ENCODE results near the gene RFTN1. TPM values are rescaled to one million over a fixed set of nuclear protein-coding genes. Genes with fewer than 3 reads are reported as not detected.

Gene RFTN1
- total RNA-seq, 2 experiments from 2014 or later = 95.9 to 109 TPM

DNA sequence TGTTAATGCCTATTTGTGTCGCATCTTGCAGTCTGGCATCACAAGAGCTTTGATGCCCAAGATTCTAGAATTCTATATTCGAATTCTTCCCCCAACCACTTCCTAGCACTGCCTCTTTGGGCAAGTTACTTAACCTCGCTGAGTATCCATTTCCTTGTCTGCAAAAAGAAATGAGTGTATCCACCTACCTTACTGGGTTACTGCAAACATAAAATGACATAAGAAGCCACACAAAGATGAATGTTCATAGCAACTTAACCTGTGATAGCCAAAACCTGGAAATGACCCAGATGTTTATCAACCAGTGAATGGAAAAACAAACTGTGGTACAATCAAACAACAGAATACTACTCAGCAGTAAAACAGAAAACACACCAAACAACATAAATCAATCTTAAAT lies 24.9 kb downstream of the RFTN1 start:
- H3K36me3 Mint-ChIP-seq (ENCODE audit: low read depth) = peaks cover 57% of the 10 kb centered on the region
- peak overlapping the region; percentile 57 for H3K27ac Mint-ChIP-seq
- peaks cover 46% of the 10 kb centered on the region for H3K4me1 Mint-ChIP-seq (ENCODE audit: low read depth)
- no peaks in the 10 kb centered on the region for H3K27me3 Mint-ChIP-seq (ENCODE audit: low read depth)
- CTCF ChIA-PET = no interaction called here
- H3K9me3 Mint-ChIP-seq = no peaks in the 10 kb centered on the region
- no peak overlapping the region for H3K4me3 Mint-ChIP-seq
- intact Hi-C loops (cut with micrococcal nuclease) = no loop called here
- no peak for DNase-seq

DNA sequence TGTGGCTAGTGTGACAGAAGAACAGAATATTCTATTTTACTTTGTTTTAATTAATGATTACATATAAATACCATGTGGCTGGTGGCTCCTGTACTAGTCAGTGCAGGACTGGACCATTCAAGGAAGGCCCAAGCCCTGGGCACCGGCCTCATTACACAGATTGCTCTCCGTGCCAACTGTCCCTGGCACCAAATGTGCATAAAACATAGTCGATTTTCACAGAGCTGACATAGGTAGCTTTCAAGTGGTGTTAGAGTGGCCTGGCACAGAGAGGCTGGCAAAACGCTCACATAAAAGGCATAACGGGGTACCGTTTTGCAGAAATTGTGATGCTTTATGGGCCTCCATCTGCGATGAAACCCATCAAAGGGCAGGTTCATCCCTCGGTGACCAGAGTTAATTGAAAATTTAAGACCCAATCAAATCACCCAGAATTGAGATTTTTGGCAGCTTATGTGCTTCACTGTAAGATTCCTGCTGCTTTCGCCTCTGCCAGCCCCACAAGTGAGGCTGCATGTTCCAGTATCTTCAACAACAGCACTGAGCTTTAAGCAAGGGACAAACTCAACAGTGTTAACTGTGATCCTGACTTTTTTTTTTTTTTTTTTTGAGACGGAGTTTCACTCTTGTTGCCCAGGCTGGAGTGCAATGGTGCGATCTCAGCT lies 25.9 kb downstream of the RFTN1 start:
- no peaks in the 10 kb centered on the region for H3K9me3 Mint-ChIP-seq
- no peak overlapping the region for H3K27ac Mint-ChIP-seq
- no peaks in the 10 kb centered on the region for H3K27me3 Mint-ChIP-seq (ENCODE audit: low read depth)
- no peak for DNase-seq
- CTCF ChIA-PET = no interaction called here
- H3K4me1 Mint-ChIP-seq (ENCODE audit: low read depth) = peaks cover 55% of the 10 kb centered on the region
- peaks cover 55% of the 10 kb centered on the region for H3K36me3 Mint-ChIP-seq (ENCODE audit: low read depth)
- intact Hi-C loops (cut with micrococcal nuclease) = no loop called here
- no peak overlapping the region for H3K4me3 Mint-ChIP-seq

DNA sequence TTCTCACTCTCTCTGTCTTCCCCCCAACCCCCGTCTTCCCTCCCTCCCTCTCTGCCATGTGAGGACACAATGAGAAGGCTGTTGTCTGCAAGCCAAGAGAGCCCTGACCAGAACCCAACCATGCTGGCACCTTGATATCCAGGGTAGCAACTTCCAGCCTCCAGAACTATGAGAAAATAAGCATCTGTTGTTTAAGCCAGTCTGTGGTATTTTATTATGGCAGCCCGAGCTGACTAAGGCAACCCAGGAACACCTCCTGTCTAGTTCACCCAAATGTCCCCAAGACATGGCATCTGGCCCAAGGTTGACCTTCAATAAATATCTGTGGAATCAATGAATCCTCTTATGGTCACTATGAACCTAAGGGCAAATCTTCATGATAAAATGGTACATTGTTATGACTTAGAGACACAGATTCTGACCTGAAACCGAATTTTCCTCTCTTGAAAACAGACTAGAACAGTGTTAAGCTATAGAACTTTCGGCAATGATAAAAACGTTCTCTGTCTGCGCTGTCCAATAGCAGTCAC lies 26.5 kb downstream of the RFTN1 start:
- DNase-seq = no peak
- intact Hi-C loops (cut with micrococcal nuclease) = no loop called here
- Mint-ChIP-seq H3K4me1 (ENCODE audit: low read depth) (peaks cover 62% of the 10 kb centered on the region), H3K36me3 (ENCODE audit: low read depth) (peaks cover 49% of the 10 kb centered on the region), H3K27ac (no peak overlapping the region), H3K4me3 (no peak overlapping the region), H3K9me3 (no peaks in the 10 kb centered on the region), H3K27me3 (ENCODE audit: low read depth) (no peaks in the 10 kb centered on the region)
- CTCF ChIA-PET = no interaction called here

DNA sequence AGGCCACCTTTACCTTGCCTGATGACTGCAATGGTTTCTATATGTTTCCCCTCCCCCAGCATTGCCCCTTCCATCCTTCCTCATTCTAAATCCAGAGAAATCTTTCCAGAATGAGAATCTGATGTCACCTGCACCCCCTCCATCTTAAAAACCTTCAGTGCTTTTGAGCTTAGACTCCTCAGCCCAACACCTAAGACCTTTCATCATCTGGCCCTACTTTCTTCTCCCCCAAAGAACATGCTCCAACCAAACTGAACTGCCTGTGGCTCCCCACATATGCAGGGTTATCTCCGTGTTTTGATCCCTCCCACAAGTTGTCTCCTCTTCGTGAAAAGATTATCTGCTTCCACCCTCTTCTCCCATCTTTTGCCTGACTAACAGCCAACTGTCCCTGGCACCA lies 27.3 kb downstream of the RFTN1 start:
- Mint-ChIP-seq H3K27ac (peak overlapping the region; percentile 54), H3K9me3 (no peaks in the 10 kb centered on the region), H3K36me3 (ENCODE audit: low read depth) (peaks cover 43% of the 10 kb centered on the region), H3K4me3 (no peak overlapping the region), H3K27me3 (ENCODE audit: low read depth) (no peaks in the 10 kb centered on the region), H3K4me1 (ENCODE audit: low read depth) (peaks cover 68% of the 10 kb centered on the region)
- DNase-seq = no peak
- CTCF ChIA-PET = no interaction called here
- intact Hi-C loops (cut with micrococcal nuclease) = no loop called here

DNA sequence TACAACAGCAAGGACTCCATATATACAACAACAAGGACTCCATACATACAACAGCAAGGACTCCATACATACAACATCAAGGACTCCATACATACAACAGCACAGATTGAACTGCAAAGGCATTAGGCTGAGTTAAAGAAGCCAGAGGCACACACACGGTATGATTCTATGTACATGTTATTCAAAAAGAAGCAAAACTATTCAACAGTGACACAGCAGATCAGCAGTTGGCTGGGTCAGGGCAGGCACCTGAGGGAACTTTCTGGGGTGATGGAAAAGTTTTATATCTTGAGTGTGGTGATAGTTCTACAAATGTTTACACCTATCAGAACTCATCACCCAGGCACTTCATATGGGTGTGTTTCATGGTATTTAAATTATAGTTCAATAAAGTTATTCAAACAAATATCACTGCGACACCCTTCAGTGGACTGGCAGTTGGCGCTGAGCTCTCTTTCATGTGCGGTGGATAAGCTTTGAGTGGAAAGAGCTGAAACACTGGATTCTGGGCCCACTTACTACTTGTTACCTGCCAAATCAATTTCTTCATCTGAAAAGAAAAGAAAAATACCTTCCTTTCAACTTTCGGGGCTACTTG lies 28.0 kb downstream of the RFTN1 start:
- Mint-ChIP-seq H3K27ac (peak overlapping the region; percentile 54), H3K27me3 (ENCODE audit: low read depth) (no peaks in the 10 kb centered on the region), H3K36me3 (ENCODE audit: low read depth) (peaks cover 38% of the 10 kb centered on the region), H3K4me1 (ENCODE audit: low read depth) (peaks cover 74% of the 10 kb centered on the region), H3K4me3 (no peak overlapping the region), H3K9me3 (no peaks in the 10 kb centered on the region)
- intact Hi-C loops (cut with micrococcal nuclease) = no loop called here
- CTCF ChIA-PET = no interaction called here
- DNase-seq = no peak

DNA sequence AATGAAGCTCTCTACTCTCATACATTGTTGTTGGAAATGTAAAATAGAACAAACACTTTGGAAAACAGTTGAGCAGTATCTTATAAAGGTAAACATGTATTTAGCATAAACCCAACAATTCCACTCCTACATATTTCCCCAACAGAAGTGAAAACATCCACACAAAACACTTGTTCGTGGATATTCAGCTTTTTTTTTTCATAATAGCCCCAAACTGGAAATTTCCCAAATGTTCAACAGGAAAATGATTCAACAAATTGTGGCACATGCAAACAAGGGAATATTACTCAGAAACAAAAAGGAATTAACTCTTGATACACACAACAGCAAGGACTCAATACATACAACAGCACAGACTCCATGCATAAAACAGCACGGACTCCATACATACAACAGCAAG lies 28.5 kb downstream of the RFTN1 start:
- DNase-seq = no peak
- H3K27ac Mint-ChIP-seq = peak overlapping the region; percentile 54
- no peaks in the 10 kb centered on the region for H3K27me3 Mint-ChIP-seq (ENCODE audit: low read depth)
- CTCF ChIA-PET = no interaction called here
- H3K9me3 Mint-ChIP-seq = no peaks in the 10 kb centered on the region
- H3K4me1 Mint-ChIP-seq (ENCODE audit: low read depth) = peaks cover 76% of the 10 kb centered on the region
- peaks cover 38% of the 10 kb centered on the region for H3K36me3 Mint-ChIP-seq (ENCODE audit: low read depth)
- intact Hi-C loops (cut with micrococcal nuclease) = no loop called here
- no peak overlapping the region for H3K4me3 Mint-ChIP-seq

DNA sequence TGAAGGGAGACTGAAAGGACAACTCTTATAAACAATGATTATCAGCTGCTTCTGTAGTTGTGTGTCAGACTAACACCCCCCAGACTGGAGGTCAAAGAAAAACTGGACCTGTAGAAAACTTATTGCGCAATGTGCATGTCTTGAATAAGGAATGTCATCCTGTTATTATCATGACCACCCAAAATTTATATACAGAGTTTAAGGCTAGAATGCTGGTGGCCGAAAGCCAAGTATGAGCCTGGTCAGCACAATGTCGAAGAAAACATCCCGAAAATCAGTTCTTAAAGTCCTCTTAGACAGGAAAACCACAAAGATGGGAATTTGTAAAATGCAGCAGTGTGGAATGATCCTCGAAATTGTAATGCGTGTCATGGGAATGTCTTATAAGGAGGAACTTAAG lies 29.3 kb downstream of the RFTN1 start:
- Mint-ChIP-seq H3K27me3 (ENCODE audit: low read depth) (no peaks in the 10 kb centered on the region), H3K4me1 (ENCODE audit: low read depth) (peaks cover 79% of the 10 kb centered on the region), H3K27ac (peak overlapping the region; percentile 4), H3K36me3 (ENCODE audit: low read depth) (peaks cover 37% of the 10 kb centered on the region), H3K9me3 (no peaks in the 10 kb centered on the region), H3K4me3 (no peak overlapping the region)
- CTCF ChIA-PET = no interaction called here
- intact Hi-C loops (cut with micrococcal nuclease) = no loop called here
- DNase-seq = no peak

DNA sequence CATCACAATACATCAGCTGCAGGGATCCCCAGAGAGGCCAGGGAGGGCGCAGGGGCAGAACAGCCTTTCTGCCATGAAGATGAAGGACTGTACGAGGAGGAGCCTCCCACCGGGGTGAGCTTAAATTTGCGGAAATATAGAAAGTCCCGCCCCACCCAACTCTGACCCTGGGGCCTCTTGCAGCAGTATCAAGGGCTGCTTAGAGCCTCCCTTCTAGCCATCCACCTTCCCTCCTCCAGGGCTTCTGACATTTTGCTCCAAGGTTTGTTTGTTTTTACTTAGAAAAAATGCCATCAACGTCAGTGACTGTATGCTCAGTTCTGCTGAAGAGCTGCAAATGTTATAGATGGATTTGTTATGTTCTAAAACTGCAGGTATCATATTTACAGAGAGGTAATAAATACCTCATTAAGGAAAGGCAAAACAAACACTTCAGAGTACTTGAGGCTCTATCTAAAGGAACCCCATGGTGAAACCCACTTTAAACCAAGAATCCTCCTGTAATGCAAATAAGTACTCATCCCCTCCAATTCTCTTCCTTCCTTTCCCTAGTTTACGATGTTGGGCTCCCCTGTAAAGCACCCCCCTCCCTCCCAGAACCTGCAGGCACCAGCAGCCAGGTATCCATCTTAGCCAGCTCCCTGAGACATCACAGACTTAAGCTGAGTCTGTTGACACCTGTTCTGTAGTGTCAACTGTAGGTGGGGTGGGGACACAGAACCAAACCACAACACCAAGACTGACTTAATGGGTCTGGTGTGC lies 30.5 kb downstream of the RFTN1 start:
- peaks cover 36% of the 10 kb centered on the region for H3K36me3 Mint-ChIP-seq (ENCODE audit: low read depth)
- no peaks in the 10 kb centered on the region for H3K27me3 Mint-ChIP-seq (ENCODE audit: low read depth)
- peak; percentile 62 for DNase-seq
- intact Hi-C loops (cut with micrococcal nuclease) = loop anchor here (1.0 to 2.0 kb wide), 3 partner anchors 13 to 68 kb away; no protein-coding TSS in a partner anchor
- no peaks in the 10 kb centered on the region for H3K9me3 Mint-ChIP-seq
- peak overlapping the region; percentile 3 for H3K4me3 Mint-ChIP-seq
- CTCF ChIA-PET = interaction anchor here (0.6 to 1.6 kb wide), 6 partner anchors 13 to 194 kb away, joined by 3 to 11 read pairs (median 4); no protein-coding TSS in a partner anchor
- H3K4me1 Mint-ChIP-seq (ENCODE audit: low read depth) = peaks cover 82% of the 10 kb centered on the region
- H3K27ac Mint-ChIP-seq = peak overlapping the region; percentile 74

GRCh38 chr3:16482194-16482769 lies 31.2 kb downstream of the RFTN1 start:
- peak overlapping the region; percentile 74 for H3K27ac Mint-ChIP-seq
- intact Hi-C loops (cut with micrococcal nuclease) = loop anchor here (2.0 kb wide), 2 partner anchors 33 to 69 kb away; no protein-coding TSS in a partner anchor
- H3K36me3 Mint-ChIP-seq (ENCODE audit: low read depth) = peaks cover 33% of the 10 kb centered on the region
- DNase-seq = no peak
- peak overlapping the region; percentile 3 for H3K4me3 Mint-ChIP-seq
- peaks cover 1% of the 10 kb centered on the region for H3K9me3 Mint-ChIP-seq
- H3K4me1 Mint-ChIP-seq (ENCODE audit: low read depth) = peaks cover 88% of the 10 kb centered on the region
- H3K27me3 Mint-ChIP-seq (ENCODE audit: low read depth) = no peaks in the 10 kb centered on the region
- CTCF ChIA-PET = interaction anchor here (0.6 to 1.6 kb wide), 6 partner anchors 14 to 194 kb away, joined by 3 to 11 read pairs (median 4); no protein-coding TSS in a partner anchor

- H3K27ac Mint-ChIP-seq = peak overlapping the region; percentile 74
- H3K4me3 Mint-ChIP-seq = peak overlapping the region; percentile 7
- no peaks in the 10 kb centered on the region for H3K27me3 Mint-ChIP-seq (ENCODE audit: low read depth)
- DNase-seq = no peak
- peaks cover 38% of the 10 kb centered on the region for H3K36me3 Mint-ChIP-seq (ENCODE audit: low read depth)
- CTCF ChIA-PET = interaction anchor here (0.7 to 1.6 kb wide), 3 partner anchors 31 to 191 kb away, joined by 3 to 11 read pairs (median 3); no protein-coding TSS in a partner anchor
- H3K9me3 Mint-ChIP-seq = peaks cover 2% of the 10 kb centered on the region
- peaks cover 90% of the 10 kb centered on the region for H3K4me1 Mint-ChIP-seq (ENCODE audit: low read depth)
- intact Hi-C loops (cut with micrococcal nuclease) = loop anchor here (1.0 kb wide), 3 partner anchors 13 to 40 kb away; no protein-coding TSS in a partner anchor
Observed at GRCh38 chr3:16481546-16481897, 32.0 kb downstream of the RFTN1 start.

GRCh38 chr3:16480861-16481545 lies 32.5 kb downstream of the RFTN1 start:
- H3K4me1 Mint-ChIP-seq (ENCODE audit: low read depth) = peaks cover 88% of the 10 kb centered on the region
- peak overlapping the region; percentile 74 for H3K27ac Mint-ChIP-seq
- DNase-seq = no peak
- peaks cover 37% of the 10 kb centered on the region for H3K36me3 Mint-ChIP-seq (ENCODE audit: low read depth)
- H3K27me3 Mint-ChIP-seq (ENCODE audit: low read depth) = no peaks in the 10 kb centered on the region
- peaks cover 2% of the 10 kb centered on the region for H3K9me3 Mint-ChIP-seq
- intact Hi-C loops (cut with micrococcal nuclease) = loop anchor here (1.0 kb wide), 3 partner anchors 13 to 40 kb away; no protein-coding TSS in a partner anchor
- CTCF ChIA-PET = interaction anchor here (0.7 to 1.6 kb wide), 2 partner anchors 31 to 61 kb away, joined by 3 to 11 read pairs; no protein-coding TSS in a partner anchor
- H3K4me3 Mint-ChIP-seq = peak overlapping the region; percentile 7

Measured in activated naive CD4-positive, alpha-beta T cell treated with anti-CD3 and anti-CD28 coated beads for 36 hours (primary cell).